ENCODE measurements around the gene UMAD1.
A peak's percentile ranks its signal among the peaks of the same experiment; 100 is the strongest.

The UMAD1 gene

DNA sequence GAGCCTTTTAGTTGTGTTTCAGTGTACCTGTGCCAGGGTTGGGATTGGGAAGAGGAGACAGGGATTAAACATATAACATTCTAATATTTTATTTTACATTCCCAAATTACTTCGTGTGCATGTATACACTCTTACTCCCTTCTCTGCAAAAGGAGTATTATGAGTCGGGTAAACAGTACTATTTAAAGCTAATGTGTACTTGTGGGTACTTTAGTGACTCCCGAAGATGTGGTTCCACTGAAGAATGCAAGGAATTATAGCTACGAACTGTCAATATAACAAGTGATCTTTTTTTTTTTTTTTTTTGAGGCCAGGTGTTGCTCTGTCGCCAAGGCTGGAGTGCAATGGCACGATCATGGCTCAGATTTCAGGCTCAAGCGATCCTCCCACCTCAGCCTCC is 200.5 kb downstream of the UMAD1 start:
- DNase-seq (ENCODE audit: low read depth) = no peak

DNA sequence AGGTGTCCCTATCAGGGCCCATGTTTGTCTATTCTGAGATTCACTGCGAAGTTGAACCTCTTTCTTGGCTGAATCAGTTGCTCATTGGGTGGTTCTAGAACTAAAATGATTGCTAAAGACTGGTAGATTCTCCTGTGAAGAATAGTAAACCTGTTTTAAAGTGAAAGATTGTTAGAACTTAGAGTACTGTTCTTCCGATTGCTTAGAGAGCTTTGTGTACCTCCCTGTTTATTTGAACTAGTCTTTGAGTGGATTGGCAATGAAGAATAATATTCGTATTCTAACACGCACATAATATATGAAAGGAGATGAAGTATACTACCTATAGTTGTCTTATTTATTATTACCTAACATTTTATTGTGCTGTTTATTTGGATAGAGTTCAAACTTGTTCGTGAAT is 202.7 kb downstream of the UMAD1 start:
- DNase-seq (ENCODE audit: low read depth) = no peak

DNA sequence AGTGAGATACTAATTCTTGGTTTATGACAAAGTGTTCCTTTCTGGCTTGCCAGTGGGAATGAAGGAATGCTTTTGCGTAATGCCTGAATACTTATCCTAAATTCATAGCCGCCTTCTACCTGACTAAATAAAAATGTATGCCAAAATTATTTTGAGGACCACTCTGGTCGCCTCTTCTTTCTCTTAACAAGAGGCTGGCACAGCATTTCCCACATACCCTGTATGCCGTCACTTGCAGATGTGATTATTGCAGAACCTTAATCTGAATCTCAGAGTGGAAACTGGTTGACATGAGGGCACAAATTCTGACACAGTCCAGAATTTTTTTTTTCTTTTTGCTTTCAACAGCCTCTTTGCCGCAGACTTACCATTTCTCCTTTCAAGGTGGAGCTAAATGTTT is 203.4 kb downstream of the UMAD1 start:
- DNase-seq (ENCODE audit: low read depth) = no peak

DNA sequence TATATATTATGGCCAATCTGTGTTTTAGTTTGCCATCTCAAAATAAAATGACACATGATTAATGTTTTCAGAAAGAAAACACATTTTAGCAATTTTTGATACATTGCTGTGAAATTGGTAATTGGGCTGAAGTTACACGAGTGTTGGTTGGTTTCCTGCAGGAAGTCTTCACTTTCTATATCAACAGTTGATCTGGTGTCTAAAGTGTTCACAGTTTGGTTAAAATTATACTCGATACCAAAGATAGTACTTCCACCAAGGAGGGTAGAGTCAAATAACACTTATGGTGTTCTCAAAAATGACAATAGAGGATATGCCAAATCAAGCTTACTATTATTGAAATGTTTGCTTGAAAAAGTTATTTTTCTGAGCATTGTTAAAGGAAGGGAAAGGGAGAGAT is 207.7 kb downstream of the UMAD1 start:
- no peak for DNase-seq (ENCODE audit: low read depth)

DNA sequence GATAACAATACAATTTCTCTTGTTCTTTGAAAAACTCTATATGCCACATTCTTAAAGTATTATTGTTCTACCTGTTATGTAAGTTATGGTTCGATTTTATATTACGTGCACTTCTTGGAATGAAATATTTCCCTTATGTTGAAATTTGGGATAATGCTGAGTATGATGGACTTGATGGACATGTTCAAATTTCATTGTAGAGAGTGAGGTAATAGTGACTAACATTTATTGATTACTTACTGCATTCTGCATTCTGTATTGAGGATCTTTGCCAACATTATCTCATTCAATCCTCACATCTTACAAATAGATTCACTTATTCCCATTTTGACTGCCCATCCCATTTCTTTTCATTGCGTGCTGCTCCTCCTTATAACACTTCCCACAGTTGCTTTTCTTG is 208.3 kb downstream of the UMAD1 start:
- no peak for DNase-seq (ENCODE audit: low read depth)

DNA sequence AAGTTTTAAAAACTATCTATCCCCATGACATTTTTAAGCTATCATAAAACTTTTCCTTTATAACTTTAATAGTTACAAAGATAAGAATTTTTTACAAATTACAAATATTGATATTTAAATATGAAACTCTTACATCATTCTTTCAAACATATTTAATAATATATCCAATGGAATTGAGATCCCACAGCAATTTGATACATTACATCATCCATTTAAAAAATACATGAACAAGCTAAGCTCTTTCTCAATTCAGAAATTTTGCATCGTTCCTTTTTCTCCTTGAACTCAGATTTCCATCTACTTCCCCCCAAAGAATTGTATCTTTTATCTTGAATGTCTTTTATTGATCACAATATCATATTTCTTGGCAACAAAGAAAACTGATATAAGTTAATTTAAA is 209.6 kb downstream of the UMAD1 start:
- no peak for DNase-seq (ENCODE audit: low read depth)

DNA sequence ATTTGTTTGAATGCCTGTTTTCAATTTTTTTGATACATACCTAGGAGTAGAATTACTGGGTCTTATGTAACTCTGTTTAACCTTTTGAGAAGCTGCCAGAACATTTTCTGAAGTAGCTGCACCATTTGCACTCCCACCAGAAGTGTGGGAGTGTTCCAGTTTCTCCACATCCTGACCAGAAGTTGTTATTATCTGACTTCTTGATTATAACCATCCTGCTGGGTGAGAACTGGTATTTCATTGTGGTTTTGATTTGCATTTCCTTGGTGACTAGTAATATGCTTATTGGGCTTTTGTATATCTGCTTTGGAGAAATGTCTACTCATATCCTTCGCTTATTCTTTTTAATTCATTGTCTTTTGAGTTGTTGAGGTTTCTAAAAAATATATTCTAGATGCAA is 210.8 kb downstream of the UMAD1 start:
- DNase-seq (ENCODE audit: low read depth) = no peak

DNA sequence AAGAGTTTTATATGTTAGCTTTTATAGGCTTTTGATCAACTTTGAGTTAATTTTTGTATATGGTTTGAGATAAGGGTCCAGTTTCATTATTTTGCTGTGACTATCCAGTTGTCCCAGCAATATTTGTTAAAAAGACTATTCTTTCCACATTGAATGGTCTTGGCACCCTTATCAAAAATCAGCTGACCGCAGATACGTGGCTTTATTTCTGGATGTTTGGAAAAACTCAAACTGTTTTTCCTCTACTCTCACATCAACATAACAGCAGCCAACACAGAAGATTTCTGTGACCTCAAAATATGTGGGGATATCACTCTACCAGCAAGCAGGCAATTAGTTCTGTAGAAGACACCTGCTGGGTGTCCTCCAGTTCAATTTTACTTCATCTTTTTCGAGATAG is 211.4 kb downstream of the UMAD1 start:
- DNase-seq (ENCODE audit: low read depth) = no peak

DNA sequence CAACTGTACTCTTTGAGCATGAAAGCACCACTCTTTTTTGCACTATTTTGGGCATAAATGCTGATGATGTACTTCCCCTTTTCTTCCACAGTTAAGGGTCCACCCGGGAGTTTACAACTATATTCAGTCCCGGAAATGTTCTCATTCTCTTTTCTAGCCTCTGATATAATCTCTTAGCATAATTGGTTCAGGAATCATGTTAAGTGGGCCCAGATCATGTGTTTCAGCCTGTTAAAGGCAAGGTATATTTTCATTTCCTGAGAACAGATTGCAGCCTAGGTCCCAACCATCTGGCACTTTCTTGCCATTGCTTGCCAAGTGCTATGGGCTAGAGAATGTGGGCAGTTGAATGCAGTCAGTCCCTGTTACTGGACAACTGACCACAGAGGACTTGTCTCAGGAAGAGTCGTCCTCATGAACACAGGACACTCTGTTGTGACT is 216.6 kb downstream of the UMAD1 start:
- DNase-seq (ENCODE audit: low read depth) = no peak

DNA sequence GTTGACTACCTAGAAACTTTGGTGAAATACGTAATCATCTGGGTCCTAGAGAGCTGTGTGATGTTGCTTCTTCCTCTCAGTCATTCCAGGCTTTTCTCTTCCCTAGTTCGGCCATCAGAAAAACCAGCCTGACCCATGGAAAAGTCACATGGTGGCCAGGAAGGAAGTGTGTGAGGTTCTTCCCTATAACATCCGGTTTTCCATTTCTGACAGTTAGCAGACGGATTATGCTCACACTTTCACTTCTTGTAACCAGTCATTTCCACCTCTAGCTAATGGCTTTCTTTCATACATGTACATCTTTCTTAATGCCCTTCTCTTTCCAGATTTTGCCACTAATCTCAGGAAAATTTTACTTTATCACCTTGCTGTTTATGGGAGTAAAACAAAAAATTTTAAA is 218.0 kb downstream of the UMAD1 start:
- DNase-seq (ENCODE audit: low read depth) = no peak

DNA sequence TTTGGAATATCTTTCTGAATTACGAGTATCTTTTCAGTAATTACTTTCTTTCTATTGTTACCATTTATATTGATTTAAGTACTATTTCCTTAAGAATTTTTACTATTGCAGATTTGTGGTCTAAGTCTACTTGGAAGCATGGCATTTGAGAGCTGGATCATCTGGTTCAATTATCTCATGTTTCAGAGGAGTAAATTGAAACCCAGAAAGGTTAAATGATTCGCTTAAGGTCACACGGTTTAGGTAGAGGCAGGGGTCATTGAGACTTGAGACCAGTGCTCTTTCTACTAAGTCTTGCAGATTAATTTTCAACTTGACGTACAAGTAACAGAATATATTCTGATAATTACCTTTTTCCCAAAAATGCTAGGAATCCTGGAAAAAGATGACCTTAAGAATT is 218.9 kb downstream of the UMAD1 start:
- no peak for DNase-seq (ENCODE audit: low read depth)

DNA sequence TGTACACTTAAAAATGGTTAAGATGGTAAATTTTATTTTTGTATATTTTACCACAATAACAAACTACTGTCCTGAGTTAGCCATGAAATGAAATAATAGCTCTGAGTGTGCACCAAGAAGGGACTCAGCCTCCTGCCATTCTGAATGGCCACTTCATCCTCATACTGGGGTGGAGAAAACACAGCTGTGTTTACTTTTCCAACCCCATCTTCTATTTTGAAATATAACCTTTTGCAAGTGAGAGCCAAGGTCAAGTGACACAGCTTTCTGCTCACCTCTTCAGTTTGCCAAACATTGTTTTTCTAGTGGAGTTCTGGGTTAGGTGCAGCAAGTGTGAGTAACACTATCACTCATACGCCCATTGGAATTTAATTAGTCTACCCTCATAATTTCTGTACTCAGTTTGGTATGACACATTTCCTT is 220.7 kb downstream of the UMAD1 start:
- DNase-seq (ENCODE audit: low read depth) = peak; percentile 48

DNA sequence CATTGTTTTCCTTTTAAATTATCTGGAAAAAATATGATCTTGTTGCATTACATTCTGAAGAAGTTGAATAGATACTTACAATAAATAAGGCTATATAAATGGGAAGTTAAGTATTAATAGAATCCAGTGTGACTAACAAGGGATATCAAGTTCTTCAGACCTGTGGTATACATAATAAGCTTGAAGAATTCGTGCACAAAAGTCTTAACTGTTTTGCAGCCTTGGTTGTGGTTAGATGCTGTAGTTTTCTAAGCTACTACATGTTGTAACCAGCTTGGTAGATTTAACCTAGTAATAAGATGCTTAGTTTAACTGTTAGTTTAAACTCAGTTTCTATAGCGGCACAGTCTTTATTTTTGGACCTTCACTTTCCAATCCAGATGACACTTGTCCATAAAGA is 221.8 kb downstream of the UMAD1 start:
- DNase-seq (ENCODE audit: low read depth) = no peak

DNA sequence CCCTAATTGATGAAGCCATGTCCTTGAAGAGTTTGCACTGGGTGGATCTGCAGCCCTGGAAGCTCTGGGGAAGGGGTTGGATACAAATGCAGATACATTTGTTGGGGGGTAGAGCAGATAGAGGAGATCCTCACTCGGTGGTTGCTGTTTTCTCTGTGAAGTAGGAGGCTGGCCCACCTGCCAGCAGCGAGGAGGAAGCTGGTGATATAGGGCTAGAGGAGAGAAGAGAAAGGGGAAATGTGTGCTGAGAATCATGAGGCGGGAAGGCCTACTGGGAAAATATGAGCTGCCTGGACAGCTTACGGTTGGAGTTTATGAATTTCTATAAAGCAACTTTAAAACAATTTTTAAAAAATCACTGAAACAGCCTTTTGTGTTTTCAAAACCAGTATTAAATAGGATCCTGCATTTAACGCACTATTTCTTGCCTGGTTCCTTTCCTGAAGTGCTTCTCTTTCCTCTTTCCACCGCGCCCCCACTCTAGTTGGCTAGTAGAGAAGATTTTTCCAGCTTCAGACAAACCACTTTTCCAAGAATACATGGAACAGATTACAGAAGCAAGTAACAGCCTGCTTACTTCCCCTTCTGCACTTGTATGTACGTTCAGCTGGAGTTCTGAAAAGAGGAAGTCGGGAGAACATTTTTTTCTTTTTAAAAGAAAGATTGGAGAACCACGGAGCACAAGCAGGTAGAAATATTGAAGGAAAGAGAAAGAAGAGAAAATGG is 227.5 kb downstream of the UMAD1 start:
- DNase-seq (ENCODE audit: low read depth) = no peak

DNA sequence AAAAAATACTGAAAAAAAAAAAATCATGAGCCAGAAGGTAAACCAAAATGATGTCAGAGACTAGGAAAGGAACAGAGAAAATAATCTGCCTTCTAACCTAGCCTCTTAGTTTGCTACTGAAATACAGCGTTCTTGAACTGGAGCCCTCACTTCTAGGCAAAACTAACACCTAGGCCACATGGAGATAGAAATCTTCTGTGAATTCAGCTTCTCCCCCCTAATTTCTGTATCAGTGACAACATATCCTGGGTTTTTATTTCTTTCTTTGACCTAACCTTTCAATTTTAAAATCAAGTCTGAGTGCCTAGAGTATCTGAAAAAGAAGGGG is 228.0 kb downstream of the UMAD1 start:
- no peak for DNase-seq (ENCODE audit: low read depth)

DNA sequence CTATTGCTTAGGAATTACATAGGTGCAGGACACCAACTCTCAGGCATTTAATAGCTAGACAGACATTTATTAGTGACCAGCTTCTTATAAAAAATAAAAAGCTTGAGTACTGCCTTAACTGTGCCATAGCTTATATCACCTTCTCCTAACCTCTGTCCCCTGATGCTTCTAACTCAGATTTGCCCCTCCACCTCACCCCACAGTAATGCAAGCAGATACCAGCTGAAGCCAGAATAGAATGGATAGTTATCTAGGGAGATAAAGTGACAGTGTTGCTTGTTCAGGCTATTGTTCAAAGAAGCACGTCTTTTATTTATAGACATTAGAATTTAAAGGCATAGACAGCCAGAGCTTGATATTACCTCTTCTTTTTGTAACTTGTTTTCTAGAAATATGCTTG is 228.5 kb downstream of the UMAD1 start:
- DNase-seq (ENCODE audit: low read depth) = no peak

DNA sequence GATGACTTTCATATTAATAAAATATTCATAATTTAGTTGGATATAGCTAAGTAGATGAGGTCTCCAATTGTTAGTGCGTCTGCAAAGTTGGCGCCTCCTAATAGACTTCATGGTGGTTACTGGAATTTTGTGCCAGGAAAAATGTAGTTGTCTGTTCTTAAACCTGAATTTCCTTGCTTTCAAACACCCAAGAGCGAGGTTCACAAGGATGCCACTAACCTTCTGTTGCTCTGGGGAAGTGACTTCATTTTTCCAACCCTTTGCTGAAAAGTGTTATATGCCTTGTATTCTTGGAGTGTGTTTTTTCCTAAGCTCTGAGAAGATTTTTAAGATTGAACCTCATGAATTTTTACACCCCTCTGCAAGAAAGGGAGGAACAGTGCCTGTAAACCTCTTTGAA is 229.1 kb downstream of the UMAD1 start:
- DNase-seq (ENCODE audit: low read depth) = no peak

DNA sequence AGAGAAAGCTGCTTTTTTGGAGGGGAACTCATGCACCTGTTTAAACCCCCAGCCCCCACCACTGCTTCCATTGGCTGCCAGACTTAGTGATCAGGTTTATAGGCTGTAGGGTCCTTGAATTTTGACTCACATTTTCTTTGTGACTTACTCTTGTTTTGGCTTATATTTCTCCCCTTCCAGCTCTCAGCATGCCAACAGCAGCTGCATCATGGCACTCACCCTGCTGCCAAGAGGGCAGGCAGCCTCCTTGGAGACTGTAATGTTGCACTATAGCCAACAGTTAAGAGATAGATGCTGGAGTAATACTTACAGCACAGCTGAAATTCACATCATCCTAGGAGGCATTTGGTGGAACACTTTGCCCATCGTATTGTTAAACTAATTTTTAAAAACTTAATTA is 230.0 kb downstream of the UMAD1 start:
- no peak for DNase-seq (ENCODE audit: low read depth)

DNA sequence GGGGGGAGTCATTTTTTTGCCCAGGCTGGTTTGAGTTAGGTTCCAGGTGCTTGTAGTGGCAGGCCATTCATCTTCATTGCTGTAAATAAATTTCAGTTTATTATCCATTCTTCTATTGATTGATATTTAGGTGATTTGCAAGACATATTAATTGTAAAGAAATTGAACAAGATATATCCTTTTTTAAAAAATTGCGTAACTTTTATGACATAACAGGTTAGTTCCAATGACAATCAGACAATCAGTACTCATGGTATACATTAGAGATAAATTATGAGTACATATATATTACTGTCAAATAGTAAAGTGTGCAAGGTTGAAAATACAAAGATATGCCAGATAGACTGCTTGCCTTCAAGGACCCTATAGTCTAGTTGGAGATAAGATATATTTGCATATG is 235.9 kb downstream of the UMAD1 start:
- no peak for DNase-seq (ENCODE audit: low read depth)

DNA sequence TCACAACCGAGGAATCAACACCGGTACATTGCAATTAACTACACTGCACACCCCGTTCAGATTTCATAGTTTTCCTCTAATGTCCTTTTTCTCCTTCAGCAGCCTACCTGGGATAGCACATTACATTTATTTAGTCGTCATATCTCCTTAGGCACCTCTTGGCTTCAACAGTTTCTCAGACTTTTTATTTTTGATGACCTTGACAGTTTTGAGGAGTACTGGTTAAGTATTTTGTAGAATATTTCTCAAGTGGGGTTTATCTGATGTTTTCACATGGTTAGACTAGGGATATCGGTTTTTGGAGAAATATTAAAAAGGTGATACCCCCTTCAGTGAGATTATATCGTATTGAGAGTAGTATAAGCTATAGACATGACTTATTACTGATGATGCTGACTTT is 241.0 kb downstream of the UMAD1 start:
- DNase-seq (ENCODE audit: low read depth) = no peak

DNA sequence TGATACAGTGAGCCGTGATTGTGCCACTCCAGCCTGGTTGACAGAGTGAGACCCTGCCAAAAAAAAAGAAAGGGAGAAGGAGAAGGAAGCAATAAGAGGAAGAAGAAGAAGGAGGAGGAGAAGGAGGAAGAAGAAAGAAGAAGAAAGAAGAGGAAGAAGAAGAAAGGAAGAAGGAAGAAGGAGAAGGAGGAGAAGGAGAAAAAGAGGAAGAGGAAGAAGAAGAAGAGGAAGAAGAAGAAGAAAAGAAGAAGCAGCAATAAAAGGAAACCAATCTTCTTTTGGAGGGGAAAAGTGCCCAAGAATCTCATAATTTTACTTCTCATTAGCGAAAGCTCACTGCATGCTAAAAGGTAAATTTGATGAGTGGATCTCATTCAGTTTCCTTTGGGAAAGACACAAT is 242.3 kb downstream of the UMAD1 start:
- DNase-seq (ENCODE audit: low read depth) = no peak

DNA sequence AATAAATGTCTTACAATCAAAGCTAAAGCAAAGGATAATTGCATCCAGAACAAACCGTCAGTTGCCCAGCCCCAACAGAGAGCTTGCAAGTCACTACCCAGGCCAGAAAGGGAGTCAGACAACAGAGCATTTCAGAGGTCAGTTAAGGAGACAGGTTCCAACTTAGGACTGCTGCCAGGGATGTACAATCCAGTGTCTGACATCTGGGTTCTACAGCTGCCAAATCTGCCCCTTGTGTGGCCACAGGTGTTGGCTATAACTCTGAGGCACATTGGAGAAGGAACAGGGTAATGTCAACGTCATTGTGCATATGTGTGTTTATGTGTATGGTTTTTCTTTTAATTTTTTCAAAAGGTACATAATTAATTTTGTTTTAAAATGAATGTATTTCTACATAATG is 242.8 kb downstream of the UMAD1 start:
- no peak for DNase-seq (ENCODE audit: low read depth)

DNA sequence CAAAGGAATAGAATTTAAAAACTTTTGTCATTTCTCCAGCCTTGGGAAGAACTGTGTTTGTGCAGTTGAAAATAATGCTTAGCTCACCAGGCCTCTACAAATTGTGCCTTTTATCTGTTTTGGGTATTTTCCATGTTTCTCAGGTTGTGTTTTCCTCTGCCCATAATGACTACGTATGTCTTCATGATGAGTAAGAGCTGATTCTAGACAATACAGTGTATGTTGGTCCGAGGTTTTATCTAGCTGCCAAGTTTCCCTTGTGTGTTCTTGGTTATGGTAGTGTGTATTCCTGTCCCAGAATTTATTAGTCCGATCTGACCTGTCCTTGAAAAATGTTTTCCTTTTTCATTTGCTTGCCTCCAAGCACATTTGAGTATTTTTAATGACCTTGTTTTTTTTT is 244.3 kb downstream of the UMAD1 start:
- no peak for DNase-seq (ENCODE audit: low read depth)

DNA sequence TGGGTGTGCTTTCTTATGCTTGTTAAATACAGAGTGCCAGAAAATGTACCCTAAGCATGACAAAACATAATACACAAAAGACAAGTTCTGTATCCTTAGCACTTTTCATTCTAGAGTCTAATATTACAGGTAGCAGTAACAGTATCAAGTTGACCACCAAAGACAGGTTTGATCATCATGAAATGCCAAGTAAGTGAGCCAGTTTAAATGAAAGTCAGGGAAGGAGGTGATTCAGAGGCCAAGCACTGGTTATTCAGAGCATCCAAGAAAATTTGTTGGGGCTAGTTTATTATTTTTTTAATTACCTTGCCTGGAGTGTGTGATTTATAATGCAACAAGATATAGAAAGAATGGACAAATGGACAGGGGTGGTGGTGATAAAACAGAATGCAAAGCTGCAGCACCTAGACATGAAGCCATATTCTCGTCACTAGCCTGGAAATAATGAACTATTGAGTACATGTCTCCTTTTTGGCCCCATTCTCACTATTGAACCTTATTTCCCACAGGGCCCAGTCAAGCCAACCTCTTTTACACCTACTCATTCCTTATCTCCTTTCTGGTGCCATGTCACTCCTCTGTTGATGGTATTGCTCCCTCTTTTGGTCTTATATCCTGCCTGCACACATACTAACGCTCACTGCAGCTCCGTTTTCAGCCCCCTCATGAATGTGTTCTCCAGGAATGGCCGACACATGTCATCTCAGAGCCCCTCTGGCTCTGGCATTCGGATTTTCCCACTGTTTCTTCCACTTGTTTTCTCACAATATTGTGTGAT is 249.4 kb downstream of the UMAD1 start:
- no peak for DNase-seq (ENCODE audit: low read depth)

Data from HS-27A (cell line).